HTERT RPE-1 (cell line): ENCODE data around the gene METTL17.
"Not testable (repeated sequence)": the region's sequence is repeated elsewhere in the genome, so short reads cannot be mapped to it uniquely, and the experiment has no call there.

Experiments
- in situ Hi-C: fragments of 300-500 bp; cut with MboI; formaldehyde crosslinking; loops from 4 replicates; pipeline ENCODE4 v1.14.3; 2020; ENCODE audit warnings: low sequenced_read_pairs

METTL17 gene

GRCh38 chr14:21023817-21024584 lies 34.2 kb downstream of the METTL17 start:
- in situ Hi-C loops: no loop called here

DNA sequence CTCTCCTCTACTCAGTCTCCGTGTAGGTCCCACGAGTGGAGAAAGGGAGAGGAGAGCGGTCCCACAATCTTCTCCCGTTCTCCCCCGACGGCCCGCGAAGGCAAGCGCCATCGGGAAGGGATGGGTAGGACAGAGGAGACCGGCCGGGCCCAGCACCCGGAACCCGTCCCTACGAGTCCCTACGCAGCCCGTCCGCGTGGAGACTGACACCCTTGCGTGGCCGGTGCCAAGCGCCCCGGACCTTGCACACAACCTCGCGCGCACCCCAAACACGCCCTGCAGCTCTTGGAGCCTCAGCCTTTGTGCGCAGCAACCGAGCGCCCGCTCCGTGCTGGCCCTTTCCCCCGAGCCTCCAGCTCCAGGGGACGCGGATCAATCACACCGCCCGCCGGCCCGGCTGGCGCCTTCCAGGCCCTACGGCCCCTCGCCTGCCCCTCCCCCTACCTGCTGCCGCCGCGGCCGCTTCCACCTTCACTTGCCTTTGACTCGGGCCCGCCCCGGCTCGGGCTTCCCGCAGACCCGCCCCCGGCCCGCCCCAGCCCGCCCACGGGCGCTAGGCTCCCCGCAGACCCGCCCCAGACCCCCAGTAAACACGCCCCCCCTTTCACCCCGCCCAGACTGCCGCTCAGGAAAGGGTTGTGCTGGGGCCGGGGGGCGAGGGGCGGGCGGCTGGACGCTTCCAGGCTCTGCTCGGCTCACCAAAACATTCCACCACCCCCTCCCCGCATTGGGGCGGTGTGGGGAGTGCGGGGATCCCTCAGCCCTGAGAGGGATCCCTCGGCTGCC lies 35.0 kb downstream of the METTL17 start, which contains the start of gene NDRG2:
NDRG2 (minus strand) TSS at position 477 of the 786 bp plus-strand sequence. CDS start 1,746 bp downstream, outside the sequence.
- in situ Hi-C loops: no loop called here

- in situ Hi-C loops: no loop called here
Observed at GRCh38 chr14:21025371-21026273, 35.8 kb downstream of the METTL17 start.

DNA sequence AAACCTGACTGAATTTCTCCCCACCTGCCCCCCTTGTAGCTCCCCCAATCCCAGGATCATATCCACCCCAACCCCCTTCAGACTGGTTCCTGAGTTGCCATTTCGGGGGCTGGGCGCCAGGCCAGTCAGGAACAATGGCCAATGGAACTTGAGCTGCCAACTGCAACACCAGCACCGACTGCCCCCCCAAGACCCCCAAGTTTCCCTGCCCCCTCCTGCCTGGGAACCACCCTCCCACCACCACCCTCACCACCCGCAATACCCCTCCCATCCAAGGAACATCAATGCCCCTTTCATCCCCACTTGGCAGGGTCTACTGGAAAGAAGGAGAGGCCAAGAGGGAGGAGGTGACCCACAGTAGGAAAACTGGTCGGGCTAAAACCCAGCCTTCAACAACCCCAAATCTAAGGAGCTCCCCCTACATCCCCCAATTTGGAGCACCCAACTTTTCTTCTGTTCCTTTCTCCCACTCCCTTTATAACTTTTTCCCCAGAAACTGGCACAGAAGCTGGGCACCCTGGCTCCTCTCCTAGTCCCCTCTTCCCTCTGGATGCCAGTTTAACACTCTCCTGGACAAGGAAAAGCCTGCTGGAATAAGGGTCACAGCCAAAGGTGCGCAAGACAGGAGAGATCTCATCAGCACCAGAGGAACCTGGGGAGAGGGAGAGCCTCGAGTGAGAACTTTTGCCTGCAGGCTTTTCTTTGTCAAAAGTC lies 36.7 kb downstream of the METTL17 start:
- in situ Hi-C loops: no loop called here

DNA sequence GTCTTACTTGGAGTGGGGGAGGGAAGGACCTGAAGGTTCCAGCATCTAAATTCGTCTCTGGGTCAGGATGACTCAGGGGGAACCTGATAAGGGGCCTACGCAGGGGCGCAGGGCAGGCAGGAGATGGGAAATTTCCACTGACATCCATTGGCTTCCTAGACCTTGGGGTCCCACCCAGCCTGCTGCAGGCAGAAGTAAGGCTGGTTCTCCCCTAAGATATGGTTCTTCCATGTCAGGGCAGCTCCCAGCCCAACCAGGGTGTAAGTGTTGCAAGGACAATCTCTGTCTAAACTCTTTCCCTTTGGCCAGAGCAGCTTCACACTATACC lies 37.2 kb downstream of the METTL17 start:
- in situ Hi-C loops: no loop called here

GRCh38 chr14:21029917-21030316 lies 40.1 kb downstream of the METTL17 start, which contains the start of gene TPPP2:
TSS of gene TPPP2 (plus strand) at chr14:21030217. CDS start at chr14:21030582, 365 bp downstream.
- in situ Hi-C loops: no loop called here

DNA sequence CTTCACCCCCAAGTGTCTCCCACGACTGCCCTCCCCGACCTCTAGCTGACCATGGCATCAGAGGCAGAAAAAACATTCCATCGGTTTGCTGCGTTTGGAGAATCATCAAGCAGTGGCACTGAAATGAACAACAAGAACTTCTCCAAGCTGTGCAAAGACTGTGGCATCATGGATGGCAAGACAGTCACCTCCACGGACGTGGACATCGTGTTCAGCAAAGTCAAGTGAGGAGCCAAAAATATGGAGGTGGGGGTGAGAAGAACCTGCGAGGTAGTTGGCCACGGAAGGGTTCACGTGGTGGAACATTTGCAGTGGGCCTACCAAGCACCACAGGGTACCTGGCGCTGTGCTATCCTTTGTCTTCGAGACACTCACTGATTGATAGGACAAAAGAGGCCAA lies 40.8 kb downstream of the METTL17 start:
- in situ Hi-C loops: no loop called here

DNA sequence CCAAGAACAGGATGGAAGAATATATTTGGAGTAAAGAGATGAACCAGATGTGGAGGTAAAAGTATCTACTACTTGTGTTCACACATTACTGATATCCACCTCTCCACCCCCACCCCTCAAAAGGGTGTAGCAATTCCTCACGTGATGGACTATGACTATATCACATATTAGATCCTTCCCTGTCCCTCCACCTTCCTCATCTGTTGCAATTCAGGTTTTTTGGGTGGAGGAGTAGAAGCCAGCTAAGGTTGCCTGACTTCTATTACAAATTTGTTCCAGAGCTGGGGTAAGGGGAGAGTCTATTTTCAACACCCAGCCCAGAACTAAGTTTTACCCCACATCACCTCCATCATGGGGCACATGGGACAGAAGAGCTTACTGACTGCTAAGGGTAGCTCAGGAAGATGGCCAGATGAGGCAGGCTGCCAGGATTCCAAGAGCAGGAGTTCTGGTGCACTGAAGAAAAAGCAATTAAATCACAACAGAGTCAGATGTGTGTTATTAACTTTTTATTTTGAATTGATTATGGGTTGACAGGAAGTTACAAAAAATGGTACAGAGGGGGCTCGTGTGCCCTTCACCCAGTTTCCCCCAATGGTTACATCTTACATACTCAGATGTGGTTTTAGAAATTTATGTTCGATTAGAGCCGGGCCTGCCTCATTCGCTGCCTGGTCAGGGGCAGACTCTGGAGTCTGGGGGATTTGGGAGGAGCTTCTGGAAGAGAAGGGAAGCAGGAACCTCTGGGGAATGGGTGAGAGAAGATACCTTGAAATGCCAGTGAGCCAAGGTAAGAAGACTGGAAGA lies 42.7 kb downstream of the METTL17 start:
- in situ Hi-C loops: no loop called here

GRCh38 chr14:21033133-21033698 lies 43.4 kb downstream of the METTL17 start:
- in situ Hi-C loops: no loop called here

DNA sequence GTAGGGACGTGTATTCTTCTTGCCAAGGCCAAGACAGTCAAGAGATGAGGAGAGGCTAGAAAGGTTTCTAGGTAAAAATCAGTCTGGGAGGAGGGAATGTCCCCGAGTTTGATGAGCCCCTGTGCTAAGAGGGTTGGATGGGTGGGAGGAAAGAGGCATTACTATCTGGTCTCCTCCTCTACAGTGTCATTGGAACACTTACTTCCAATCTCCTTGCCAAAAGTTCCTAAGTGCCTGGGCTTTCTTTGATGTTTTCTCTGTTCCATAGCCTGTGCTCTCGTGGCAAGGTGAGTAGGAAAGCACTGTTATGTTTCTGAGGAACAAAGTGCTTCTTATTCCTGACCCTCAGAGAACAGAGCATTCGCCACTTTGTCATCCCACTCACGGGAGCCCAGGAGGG lies 44.9 kb downstream of the METTL17 start, which contains the start of gene RNASE13:
RNASE13 (minus strand) TSS at position 101 of the 400 bp plus-strand sequence. CDS start 519 bp downstream, outside the sequence.
- in situ Hi-C loops: no loop called here

- in situ Hi-C loops: no loop called here
Observed at GRCh38 chr14:21036751-21037150, 47.0 kb downstream of the METTL17 start.

DNA sequence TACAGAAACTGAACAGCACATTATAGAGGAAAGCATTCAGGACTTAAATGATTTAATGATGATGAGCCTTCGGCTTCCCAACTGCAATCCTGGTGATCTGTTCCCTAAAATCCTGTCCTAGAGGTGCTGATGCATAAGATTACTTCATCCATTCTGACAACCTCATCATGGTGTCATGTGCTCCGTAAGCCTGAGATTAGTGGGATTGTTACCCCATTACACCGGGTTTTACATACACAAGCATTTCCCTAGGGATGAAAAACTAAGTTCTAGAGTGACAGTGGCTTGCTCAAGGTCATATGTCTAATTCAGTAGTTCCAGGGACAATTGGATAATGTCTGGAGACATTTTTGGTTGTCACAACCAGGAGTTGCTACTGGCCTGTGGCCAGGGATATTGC lies 47.4 kb downstream of the METTL17 start:
- in situ Hi-C loops: no loop called here

DNA sequence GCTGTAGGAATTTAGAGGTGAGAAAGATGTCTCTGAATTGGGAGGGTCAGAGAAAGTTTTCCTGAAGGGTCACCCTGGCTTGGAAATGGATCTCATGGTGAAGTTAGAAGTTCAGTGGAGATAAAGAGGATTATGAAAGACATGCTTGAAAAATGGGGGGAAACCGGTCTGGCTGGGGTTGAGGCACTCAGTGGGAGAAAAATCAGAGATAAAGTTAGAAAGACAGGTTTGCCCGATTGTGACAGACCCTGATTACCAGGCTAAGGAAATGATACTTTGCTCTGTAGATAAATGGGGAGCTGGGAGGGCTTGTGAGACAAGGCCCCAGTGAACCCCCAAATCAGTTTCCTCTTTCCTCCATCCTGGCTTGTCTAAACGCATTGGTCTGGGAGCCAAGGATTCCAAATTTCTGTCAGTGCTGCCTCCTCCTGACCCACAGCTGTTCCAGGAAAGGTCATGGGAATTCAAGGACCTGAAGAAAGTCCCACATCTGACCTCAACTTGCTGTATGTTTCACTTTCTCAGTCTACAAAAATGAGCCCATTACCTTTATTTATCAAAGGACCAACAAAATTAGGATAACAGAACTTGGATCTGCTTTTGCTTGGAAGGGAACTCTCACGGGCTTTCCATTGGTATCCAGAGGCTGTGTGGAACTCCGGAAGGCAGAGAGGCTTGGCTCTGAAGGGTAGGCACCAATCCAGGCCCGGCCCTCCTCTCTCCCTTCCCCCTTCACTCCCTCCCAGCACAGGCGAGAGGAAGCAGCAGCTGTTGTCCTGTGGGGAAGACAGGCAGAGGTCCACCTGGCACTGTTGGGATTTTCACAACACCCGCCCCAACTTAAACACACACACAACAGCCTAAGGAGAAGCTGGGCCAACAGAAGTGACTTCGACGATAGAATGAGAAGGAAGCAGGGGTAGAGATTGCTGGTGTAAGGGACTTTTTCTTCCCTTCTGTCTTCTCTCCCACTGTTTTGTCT lies 49.0 kb downstream of the METTL17 start:
- in situ Hi-C loops: no loop called here

DNA sequence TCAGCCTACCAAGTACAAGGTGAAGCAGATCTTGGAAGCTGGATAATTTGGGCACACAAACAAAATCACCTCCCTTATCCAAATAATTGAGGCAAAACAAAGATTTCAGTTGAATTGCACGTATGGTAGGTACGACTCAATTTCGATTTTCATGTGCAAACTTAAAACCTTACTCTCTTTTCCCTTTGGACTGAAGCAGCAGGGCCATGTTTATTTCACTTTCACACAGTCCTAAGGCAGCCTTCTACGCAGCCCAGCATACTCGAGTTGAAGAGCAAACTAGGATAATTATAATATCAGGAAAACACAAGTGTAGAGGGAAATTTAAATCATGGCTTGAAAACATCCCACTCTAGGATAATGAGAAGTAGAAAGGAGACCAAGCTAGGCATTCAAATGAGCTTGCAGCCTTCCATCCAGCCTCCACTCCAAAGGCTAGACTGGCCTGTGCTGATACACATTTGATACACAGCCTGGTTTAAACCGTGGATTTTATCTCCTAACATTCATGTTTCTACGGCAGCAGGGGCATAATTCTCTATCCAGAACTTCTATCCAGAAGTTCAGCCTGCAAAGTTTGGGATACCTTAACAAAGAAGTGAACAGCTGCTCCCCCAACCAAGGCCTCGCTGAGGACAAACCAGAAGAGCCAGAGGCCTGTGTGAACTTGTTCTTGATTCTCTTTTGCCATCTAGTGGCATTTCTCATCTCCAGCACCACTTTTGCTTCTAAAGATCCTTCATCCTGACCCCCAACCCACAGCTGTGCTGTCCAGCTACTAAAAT lies 50.0 kb downstream of the METTL17 start:
- in situ Hi-C loops: no loop called here

DNA sequence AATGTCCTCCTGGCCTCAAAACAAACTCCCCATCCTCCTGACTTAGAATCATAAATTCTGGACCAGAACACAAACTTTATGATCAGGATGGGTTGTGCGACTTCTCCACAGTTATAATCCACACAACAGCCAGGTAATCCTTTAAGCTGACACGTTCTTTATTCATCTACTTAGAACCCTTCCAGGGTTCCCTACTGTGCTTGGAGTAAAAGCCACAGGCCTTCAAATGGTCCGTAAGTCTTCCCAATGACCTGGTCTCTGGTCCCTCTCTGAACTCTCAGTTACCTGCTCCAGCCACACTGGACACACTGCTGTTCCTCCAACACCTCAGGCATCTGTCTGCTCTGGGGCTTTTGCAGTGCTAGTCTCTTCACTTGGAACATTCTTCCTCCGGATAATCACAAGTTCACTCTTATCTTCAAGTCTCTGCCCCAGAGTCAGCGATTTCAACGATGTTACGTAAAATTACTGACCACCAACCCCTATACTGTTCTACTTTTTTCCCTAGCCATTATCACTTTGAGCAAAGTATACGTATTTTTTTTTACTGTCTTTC lies 50.7 kb downstream of the METTL17 start:
- in situ Hi-C loops: no loop called here

GRCh38 chr14:21040941-21041340 lies 51.2 kb downstream of the METTL17 start:
- in situ Hi-C loops: not testable (repeated sequence)
